Measurements from ENCODE around the gene OR6K2.
"Not testable (repeated sequence)": the region's sequence is repeated elsewhere in the genome, so short reads cannot be mapped to it uniquely, and the experiment has no call there.

OR6K2 gene, protein sequence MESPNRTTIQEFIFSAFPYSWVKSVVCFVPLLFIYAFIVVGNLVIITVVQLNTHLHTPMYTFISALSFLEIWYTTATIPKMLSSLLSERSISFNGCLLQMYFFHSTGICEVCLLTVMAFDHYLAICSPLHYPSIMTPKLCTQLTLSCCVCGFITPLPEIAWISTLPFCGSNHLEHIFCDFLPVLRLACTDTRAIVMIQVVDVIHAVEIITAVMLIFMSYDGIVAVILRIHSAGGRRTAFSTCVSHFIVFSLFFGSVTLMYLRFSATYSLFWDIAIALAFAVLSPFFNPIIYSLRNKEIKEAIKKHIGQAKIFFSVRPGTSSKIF

DNA sequence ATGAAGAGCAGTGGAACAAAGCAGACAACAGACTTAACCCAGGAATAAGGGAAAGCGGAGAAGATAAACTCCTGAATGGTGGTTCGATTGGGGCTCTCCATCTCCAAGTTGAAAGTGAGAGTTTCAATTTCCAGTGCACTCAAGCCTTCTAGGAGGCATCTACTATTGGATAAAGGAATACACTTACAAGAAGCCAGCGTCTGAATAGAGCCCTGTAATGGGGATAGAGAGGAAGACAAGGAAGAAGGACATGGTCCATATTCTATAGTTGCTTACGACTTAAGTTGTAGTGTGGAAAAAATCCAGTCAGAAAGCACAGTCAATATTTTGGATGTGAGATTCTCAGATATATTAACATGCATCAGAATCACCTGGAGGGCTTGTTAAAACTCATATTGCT lies at the start of gene OR6K2:
OR6K2 (minus strand) TSS at position 101 of the 400 bp plus-strand sequence; CDS start at position 101, 0 bp downstream.
- no peak for DNase-seq

DNA sequence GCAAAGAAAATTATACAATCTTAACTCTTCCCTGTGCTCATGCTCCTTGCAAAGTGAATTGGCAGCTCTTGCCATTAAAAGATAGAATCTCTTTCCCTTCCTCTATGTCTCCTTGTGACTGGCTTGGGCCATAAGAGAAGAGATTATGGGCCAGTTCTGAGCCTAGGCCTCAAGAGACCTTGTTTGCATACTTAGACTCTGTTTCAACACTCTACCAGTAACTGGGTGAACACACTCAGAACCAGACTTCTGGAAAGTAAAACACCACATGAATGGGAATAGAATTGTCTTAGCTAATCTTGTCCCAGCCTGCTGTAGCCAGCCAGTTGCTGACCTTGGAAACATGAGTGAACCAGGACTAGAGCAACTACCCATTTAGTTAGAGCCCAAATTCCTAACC lies 35.4 kb upstream of the OR6K2 start:
- DNase-seq = no peak

DNA sequence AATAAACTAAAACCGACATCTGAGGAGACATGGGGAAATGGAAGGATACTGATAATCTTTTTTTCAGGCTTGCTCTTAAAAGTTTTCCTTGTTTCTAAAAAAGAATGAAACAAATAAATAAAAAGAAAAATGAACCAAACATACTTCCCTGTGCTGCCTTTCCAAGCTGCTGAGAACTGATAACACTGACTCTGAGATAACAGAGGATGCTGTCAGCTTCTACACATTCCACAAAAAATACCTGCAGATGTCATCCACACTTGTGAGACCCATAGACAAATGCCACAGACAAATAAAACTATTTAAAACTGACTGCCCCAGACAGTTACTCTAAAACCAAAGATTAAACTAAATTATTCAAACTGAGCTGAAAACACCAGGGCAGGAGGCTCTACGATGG lies 32.1 kb upstream of the OR6K2 start:
- no peak for DNase-seq

DNA sequence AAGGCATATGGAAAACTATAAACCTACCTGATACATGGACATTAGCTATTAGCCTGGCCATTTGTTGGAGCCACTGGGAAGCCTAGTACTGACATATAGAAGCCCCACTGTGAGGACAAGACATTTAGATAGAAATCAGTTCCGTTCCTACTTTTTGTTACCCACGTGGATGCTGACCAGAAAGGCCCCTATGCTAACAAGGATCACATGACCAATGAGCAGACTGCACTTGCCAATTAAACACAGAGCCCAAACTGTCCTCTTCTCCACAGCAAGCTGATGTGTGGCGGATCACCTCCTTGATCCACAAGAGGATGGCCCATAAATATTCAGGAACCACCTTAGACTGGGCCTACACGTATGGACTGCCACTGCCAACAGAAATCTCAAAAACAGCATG lies 31.3 kb upstream of the OR6K2 start:
- DNase-seq = no peak

DNA sequence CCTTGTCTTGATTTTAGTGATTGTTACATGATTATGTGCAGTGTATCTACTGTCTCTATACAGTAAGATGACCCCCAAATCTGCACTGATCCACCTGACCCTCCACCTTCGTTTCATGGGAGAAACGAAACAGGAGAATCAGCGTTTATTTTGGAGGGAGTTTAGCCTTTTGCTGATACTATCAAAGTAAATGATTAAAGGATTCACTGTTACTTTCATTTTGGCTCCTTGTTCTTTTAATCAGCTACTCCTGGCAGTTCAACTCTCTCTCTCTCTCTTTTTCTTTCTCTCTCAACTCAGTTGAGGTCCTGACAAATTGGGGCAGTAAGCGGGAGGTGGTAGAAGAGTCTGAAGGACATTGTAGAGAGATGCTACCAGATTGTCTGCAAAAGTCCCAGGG lies 30.0 kb upstream of the OR6K2 start:
- DNase-seq = no peak

DNA sequence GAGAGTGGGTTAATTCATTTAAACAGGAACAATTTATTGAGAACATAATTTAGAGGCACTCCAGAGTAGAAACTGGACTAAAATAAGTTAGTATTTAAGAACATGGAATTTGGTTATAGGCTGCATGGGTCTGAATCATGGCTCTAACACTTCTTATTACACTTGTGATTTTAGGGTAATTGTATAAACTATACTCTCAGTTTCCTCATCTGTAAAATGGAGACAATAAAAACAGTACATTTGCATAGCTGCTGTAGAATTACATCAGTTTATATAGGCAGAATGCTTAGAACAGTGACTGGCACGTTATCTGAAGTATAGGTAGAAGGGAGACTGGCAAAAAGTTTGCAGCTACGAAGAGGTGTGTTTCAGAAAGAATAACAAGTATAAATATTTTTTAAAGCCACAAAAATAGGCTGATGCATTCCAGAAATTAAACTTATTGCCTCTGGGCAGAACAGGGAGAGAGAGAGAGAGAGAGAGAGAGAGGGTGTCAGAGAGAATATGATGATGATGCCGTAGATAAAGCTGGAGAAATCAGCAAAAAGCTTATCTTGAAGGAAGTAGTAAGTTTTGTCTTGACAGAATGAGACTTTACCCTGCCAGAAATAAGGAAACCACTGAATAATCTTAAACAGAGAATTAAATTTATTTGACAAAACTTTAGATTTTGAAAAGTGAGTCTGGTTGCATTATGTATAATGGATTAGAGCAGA lies 28.2 kb upstream of the OR6K2 start:
- DNase-seq = no peak

DNA sequence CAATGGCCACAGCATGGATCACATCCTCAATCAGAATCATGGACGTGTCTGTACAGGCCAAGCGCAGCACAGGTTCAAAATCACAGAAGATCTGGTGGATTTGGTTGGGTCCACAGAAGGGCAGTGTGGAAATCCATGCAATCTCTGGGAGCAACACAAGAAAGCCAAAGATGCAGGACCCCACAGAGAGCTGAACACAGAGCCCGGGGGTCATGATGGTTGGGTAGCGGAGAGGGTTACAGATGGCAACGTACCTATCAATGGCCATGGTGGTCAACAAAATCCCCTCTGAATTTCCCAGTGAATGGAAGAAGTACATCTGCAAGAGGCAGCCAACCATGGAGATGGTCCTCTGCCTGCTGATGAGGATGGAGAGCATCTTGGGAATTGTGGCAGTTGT lies 24.0 kb upstream of the OR6K2 start:
- no peak for DNase-seq

DNA sequence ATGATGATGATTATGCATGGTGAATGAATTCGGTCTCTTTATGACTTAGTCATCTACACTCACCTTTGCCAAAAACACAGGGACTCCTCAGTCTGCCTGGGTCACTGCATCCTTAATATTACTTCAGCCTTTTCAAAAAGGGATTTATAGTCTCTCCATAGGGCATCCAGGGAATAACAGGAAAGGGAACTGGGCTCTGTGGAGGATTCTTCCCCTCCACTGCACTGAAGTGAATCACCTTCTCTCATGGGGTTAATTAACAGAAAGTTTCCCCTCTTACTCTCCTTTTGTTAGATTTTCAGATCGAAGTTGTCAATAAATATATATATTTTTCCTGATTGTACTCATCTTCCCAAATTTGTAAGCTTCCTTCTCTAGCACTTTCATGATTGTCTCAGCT lies 20.2 kb upstream of the OR6K2 start, which contains the start of gene OR6K3:
OR6K3 (minus strand) TSS at position 101 of the 400 bp plus-strand sequence. CDS start 2,605 bp downstream, outside the sequence.
- no peak for DNase-seq

DNA sequence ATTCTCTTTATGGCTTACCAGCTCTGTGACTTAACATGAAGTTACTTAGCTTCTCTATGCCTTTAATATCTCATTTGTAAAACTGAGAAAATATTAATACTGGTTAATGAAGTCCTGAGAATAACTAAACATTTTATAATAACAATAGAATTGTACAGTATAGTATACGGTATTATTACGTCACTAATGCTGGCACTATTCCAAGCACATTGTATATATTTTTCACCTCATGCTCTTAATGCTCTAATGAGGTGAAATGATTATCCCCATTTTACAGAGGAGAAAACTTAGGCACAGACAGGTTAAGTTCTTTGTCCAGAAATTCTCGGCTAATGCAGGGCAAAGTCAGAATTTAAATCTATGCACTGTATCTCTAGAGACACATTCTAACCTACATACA lies 19.2 kb upstream of the OR6K2 start:
- DNase-seq = no peak

DNA sequence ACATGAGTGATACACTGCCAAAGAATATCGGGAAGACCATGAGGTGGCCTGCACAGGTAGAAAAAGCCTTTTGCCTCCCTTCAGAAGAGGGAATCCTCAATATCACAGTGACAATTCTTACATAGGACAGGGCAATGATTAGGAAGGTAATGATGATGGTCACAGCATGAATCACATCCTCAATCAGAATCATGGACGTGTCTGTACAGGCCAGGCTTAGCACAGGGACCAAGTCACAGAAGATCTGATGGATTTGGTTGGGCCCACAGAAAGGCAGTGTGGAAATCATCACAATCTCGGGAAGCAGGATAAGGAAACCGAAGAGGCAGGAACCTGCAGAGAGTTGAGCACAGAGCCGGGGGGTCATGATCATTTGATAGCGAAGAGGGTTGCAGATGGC lies 16.9 kb upstream of the OR6K2 start:
- DNase-seq = no peak

DNA sequence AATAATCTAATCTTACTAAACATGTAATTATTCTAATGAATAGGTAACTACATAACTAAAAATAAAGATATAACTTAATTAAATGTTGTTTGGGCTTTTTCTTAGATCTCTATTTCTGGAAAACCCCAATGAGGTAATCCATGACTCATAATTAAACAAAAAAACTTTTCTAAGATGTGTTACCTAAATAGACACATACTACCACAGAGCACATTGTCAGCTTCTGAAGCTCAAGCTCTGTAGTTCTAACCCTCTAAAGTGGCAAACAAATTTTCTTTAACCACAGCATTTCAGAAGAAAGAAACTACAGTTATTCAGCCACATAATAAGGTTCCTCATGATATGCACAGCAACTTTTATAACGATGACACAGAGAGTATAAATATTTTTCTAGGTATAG lies 15.9 kb upstream of the OR6K2 start:
- DNase-seq = no peak

DNA sequence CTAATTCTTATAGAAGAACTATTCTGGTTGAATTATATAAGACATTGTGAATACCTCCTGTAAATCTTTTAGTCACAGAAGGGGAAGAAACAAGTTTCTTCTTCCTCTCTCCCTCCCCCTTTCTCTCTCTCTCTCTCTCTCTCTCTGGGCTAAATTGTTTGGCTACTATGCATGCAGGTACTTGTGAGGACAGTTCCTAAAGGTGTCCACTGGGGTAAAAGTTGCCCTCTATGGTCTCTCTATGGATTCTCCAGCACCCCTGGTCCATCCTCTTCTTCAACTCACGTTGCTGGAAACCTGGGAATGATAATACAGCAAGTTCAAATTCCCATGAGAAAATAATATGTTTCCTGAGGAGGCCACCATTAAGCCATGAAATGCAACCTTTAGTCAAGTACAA lies 14.3 kb upstream of the OR6K2 start:
- DNase-seq = no peak

DNA sequence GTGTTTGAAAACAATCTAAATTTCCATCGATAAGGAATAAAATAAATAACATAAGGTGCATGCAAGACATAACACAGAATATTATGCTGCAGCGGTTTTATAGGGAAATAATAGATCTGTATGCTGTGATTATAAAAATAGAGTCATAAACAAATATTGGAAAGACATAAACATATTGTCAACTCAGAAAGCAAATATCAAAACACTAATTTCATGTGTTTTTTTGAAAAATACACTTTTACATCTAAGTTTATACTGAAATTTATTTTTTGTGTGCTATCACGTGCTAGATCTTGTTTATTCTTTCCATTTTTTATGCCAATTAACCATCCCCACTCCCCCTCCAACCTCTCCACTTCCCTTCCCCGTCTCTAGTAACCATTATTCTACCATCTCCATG lies 10.6 kb upstream of the OR6K2 start:
- DNase-seq = no peak

DNA sequence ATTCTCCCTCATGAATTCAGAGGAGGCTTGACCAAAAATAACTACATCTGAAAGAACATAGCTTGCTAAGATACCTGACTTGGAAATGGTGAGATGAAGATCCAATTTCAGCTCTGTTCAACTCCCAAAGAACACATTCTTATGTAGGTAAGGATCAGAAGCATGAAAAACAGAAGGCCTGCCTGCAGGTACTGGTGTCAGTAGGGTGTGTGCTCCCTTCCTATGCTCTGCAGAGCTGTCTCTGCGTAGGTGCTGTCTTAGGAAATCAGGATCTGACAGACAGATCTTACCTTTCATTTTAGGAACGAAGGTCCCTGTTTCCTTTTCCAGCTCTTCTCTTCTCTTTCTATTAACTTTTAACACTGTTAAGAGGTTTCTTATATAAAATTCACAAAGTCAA lies 5.6 kb upstream of the OR6K2 start:
- no peak for DNase-seq

DNA sequence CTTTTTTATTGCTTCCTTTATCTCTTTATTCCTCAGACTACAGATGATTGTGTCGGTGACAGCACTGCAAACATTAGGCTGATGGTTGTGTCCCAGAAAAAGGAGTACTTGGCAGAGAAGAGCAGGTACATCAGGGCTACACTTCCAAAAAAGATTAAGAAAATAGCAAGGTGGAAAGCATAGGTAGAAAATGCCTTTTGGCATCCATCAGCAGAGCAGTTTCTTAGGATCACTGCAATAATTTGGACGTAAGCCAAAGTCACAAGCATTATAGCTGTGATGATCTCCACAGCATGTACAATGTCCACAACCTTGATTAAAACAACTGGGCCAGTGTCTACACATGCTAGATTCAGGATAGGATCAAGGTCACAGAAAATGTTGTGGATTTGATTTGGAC lies 5.9 kb downstream of the OR6K2 start:
- DNase-seq = no peak

DNA sequence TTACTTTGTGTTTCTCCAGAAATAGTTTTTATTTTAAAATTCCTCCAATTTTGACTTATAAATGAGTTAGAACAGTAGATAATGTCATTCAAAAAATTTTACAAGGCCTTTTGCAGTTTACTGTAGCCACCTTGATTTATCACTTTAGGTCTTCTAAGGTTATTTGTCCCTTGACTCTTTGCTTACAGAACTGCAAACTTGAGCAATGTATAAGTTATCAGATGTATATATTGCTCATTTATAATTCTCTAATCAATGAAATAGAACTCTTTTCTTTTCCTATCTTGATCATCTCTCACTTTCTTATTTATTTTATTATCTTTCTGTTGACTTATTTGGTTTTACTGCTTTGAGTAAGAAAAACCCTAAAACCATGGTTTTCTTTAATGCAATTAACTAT lies 8.1 kb downstream of the OR6K2 start:
- DNase-seq = no peak

DNA sequence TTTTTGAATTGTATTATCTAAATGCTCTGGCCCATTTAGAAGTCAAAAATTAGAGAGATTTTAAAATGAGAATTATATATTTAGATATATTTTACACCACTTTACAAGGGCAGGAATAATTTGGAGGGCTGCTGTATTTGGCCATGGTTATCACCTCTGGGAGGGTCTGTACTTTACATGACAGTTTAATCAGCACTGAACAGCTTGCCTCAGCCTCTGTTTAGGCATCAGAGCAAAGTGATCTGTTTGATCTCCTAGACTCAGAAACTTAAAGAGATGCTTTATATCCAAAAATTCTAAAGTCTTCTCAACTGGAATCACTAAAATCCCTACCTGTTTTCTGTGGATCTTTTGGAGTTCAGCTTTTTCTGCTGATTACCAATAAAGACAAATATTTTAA lies 8.5 kb downstream of the OR6K2 start:
- DNase-seq = no peak

DNA sequence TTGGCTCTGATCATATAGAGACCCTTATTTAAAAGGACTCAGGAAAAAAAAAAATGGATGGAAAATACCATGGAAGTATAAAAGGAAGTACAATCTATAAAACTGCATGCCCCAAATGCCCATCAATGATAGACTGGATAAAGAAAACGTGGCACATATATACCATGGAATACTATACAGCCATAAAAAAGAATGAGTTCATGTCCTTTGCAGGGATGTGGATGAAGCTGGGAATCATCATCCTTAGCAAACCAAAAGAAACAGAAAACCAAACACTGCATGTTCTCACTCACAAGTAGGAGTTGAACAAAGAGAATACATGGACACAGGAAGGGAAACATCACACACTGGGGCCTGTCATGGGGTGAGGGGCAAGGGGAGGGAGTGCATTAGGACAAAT lies 9.3 kb downstream of the OR6K2 start:
- not testable (repeated sequence) for DNase-seq

DNA sequence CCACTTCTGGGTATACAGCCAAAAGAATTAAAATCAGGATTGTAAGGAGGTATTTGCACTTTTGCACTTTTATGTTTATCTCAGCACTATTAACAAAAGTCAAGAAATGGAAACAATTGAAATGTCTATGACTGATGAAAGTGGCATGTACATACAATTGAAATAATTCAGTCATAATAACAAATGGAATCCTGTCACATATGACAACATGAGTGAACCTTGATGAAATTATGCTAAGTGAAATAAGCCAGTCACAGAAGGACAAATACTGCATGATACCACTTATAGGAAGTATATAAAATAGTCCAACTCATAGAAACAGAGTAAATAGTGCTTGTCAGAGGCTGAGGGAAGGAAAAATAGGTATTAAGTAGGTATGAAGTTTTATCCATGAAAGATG lies 10.6 kb downstream of the OR6K2 start:
- no peak for DNase-seq

DNA sequence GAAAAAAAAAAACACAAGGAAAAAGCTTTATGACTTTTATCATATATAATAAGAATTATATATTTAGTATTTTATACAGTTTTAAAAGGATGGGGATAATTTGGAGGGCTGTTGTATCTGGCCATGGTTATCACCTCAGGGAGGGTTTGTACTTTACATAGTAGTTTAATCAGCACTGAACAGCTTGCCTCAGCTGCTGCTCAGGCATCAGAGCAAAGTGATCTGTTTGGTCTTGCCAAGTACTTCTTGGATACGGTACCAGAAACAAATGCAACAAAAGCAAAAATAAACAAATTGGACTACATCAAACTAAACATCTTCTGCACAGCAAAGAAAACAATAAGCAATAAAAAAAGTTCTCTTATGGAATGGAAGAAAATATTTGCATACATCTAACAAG lies 11.3 kb downstream of the OR6K2 start:
- no peak for DNase-seq

DNA sequence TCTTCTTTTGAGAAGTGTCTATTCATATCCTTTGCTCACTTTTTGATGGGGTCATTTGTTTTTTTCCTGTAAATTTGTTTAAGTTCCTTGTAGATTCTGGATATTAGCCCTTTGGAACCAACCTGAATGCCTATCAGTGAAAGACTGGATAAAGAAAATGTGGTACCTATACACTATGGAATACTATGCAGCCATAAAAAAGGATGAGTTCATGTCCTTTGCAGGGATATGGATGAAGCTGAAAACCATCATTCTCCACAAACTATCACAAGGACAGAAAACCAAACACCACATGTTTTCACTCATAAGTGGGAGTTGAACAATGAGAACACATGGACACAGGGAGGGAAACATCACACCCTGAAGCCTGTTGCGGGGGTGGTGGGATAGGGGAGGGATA lies 12.1 kb downstream of the OR6K2 start:
- DNase-seq = not testable (repeated sequence)

DNA sequence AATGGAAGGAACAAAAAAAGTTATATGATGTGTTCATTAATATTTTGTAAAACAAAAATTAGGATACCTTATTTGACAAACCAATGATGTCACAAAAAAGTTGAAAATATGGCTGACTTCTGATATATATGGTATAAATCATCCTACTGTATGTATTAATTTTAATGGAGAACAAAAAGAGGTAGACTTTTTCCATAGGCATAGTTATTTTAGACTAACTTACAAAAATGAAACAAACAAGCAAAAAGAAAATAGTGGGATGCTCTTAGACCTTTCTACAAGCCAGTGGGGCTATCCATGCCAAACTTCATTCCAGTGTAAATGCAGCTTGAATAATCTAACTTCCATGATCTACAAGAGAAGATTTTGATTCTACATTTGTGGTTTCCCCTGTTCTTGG lies 13.4 kb downstream of the OR6K2 start:
- DNase-seq = no peak

DNA sequence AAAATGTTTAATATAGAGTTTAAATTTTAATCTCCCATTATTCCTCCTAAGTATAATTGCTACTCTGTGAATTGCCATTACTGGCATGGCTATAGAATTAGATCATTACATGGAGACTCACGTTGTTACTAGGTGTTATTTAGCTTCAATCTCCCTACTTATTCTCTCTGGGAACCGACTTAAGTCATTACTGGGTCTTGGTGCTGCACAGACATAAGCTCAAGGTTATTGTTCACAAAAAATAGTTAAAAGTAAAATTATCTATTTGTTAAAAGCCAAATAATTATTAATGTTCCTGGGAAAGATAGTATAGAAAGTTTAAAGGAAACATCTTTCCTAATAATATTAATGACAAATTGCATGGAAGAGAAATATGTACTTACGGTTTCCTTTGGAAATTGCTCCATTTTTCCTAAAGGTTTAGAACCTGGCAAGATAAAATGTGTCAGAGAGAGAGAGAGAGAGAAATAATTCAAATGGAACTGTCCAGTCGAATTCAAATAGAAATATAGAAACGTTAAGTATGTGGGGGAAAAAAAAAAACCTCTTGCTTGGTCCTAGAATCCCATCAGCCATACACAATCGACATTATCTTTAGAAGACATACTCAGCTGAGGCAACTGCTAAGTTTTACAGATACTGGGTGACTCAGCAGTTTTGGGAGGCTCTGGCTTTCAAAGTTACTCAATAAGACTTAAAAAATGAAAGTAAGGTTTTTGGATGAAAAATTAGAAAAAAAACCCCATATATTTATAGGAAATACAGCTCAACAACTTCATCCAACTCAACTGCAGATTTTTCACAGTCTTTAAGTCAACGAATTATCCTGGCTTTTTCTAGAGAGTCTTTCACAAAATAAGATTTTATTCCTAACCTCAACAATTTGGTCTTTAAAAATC lies 14.1 kb downstream of the OR6K2 start, which contains the start of gene SPTA1:
SPTA1 (minus strand) TSS at position 605 of the 899 bp plus-strand sequence; CDS start at position 407, 198 bp downstream.
- DNase-seq = no peak
